ENCODE results near the gene OTUD3. TPM values are rescaled to one million over a fixed set of nuclear protein-coding genes. Genes with fewer than 3 reads are reported as not detected.
"Not testable (repeated sequence)": the region's sequence is repeated elsewhere in the genome, so short reads cannot be mapped to it uniquely, and the experiment has no call there.

The OTUD3 gene, protein sequence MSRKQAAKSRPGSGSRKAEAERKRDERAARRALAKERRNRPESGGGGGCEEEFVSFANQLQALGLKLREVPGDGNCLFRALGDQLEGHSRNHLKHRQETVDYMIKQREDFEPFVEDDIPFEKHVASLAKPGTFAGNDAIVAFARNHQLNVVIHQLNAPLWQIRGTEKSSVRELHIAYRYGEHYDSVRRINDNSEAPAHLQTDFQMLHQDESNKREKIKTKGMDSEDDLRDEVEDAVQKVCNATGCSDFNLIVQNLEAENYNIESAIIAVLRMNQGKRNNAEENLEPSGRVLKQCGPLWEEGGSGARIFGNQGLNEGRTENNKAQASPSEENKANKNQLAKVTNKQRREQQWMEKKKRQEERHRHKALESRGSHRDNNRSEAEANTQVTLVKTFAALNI
- total RNA-seq = 10 to 100 TPM in 1 of 2 experiments, 1 to 10 TPM in 1; 8.3 to 10.8 TPM

DNA sequence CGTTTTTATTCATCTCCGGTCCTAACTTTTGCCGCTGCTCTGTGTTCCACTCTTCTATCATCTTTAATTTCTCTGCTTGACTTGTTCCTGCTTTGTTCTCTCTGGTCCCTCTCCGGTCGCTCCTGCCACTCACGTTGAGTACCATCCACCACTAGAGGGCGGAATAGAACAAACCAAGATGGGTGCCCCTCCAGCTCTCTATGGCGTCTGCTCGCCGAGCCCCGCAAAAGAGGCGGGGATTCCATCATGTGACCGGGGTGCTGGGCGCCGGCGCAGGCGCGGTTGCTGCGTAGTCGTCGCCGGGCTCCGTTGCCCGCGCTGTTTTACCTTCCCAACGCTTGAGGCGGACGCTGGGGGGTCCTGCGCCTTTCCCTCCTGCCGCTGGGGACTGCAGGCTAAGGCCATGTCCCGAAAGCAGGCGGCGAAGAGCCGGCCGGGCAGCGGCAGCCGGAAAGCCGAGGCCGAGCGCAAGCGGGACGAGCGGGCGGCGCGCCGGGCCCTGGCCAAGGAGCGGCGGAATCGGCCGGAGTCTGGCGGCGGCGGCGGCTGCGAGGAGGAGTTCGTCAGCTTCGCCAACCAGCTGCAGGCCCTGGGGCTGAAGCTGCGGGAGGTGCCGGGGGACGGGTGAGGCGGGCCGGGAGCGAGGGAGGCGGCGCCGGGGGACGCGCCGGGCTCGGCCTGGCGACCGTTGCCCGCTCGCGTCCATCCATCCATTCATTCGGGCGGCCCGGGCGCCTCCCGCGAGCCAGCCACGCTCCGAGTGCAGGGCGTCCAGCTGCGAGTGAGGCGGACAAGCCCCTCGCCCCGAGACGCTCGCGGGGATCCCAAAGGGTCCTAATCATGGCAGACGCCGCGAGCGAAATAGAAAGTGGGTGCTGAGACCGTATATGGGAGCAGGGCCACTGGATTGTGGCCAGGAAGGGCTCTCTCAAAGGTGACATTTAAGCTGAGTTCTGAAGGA is at the start of gene OTUD3:
Gene OTUD3, plus strand, starts transcription at position 285 of the 961 bp plus-strand sequence. Its CDS starts 119 bp downstream, at position 404.
- DNase-seq = peak; percentile 96
- Mint-ChIP-seq H3K36me3 (ENCODE audit: low read depth) (no peaks in the 10 kb centered on the region), H3K27me3 (ENCODE audit: low read depth) (no peaks in the 10 kb centered on the region)

DNA sequence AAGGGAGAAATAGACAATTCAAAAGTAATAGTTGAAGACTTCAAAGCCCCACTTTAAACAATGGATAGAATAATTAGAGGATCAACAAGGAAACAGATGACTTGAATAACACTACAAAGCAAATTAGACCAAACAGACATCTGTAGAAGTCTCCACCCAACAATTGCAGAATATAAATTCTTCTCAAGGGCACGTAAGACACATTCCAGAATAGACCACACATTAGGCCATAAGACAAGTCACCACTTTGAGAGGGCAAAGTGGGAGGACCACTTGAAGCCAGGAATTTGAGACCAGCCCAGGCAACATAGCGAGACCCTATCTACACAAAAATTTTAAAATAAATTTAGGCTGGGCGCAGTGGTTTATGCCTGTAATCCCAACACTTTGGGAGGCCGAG is 46.6 kb upstream of the OTUD3 start:
- CTCF ChIA-PET = no interaction called here
- Mint-ChIP-seq H3K27me3 (ENCODE audit: low read depth) (peaks cover 22% of the 10 kb centered on the region), H3K4me1 (ENCODE audit: low read depth) (peaks cover 13% of the 10 kb centered on the region), H3K36me3 (ENCODE audit: low read depth) (no peaks in the 10 kb centered on the region), H3K27ac (no peak overlapping the region), H3K4me3 (no peak overlapping the region), H3K9me3 (no peaks in the 10 kb centered on the region)
- DNase-seq = no peak
- intact Hi-C loops (cut with micrococcal nuclease) = no loop called here

More for the DNA sequence above, at the start of gene OTUD3:
- H3K9me3 Mint-ChIP-seq = peaks cover 2% of the 10 kb centered on the region
- CTCF ChIA-PET = interaction anchor here (0.6 to 1.5 kb wide), 11 partner anchors 10 to 631 kb away, joined by 3 to 5 read pairs (median 3); no protein-coding TSS in a partner anchor
- intact Hi-C loops (cut with micrococcal nuclease) = loop anchor here (1.0 to 2.0 kb wide), 6 partner anchors 82 to 270 kb away; no protein-coding TSS in a partner anchor
- peak within 1 kb of the TSS; percentile 42 for H3K27ac Mint-ChIP-seq
- peak within 1 kb of the TSS; percentile 83 for H3K4me3 Mint-ChIP-seq
- peaks cover 37% of the 10 kb centered on the region for H3K4me1 Mint-ChIP-seq (ENCODE audit: low read depth)

DNA sequence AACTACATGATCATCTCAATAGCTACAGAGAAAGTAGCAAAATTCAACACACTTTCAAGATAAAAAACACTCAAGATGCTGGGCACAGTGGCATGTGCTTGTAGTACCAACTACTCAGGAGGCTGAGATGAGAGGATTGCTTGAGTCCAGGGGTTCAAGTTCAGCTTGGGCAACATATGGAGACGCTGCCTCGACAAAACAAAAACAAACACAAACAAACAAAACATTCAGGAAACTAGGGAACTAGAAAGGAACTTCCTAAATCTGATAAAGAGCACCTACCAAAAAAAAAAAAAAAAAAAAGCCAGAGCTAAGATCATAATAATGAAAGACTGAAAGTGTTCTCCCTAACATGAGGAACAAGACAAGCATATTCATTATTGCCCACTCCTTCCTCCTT is 44.3 kb upstream of the OTUD3 start:
- no peaks in the 10 kb centered on the region for H3K36me3 Mint-ChIP-seq (ENCODE audit: low read depth)
- intact Hi-C loops (cut with micrococcal nuclease) = no loop called here
- no peaks in the 10 kb centered on the region for H3K9me3 Mint-ChIP-seq
- no peak for DNase-seq
- peaks cover 15% of the 10 kb centered on the region for H3K4me1 Mint-ChIP-seq (ENCODE audit: low read depth)
- peaks cover 11% of the 10 kb centered on the region for H3K27me3 Mint-ChIP-seq (ENCODE audit: low read depth)
- no peak overlapping the region for H3K4me3 Mint-ChIP-seq
- no peak overlapping the region for H3K27ac Mint-ChIP-seq
- CTCF ChIA-PET = no interaction called here

DNA sequence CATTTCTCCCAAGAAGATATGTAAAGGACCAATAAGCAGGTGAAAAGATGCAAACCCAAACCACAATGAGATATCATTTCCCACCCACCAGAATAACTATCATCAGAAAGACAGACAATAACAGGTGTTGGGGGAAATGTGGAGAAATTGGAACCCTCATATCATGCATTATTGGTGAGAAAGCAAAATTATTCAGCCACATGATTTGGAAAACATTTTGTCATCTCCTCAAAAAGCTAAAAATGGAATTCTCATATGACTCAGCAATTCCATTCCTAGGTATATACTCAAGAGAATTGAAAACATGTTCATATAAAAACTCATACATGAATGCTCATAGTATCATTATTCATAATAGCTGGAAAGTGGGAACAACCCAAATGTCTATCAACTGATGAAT is 42.0 kb upstream of the OTUD3 start:
- Mint-ChIP-seq H3K4me1 (ENCODE audit: low read depth) (peaks cover 15% of the 10 kb centered on the region), H3K4me3 (no peak overlapping the region), H3K9me3 (no peaks in the 10 kb centered on the region), H3K36me3 (ENCODE audit: low read depth) (no peaks in the 10 kb centered on the region), H3K27ac (no peak overlapping the region), H3K27me3 (ENCODE audit: low read depth) (peaks cover 19% of the 10 kb centered on the region)
- DNase-seq = no peak
- intact Hi-C loops (cut with micrococcal nuclease) = no loop called here
- CTCF ChIA-PET = interaction anchor here (1.4 kb wide), 1 partner anchor 42 kb away, joined by 4 read pairs; the partner anchor contains the start of gene OTUD3

DNA sequence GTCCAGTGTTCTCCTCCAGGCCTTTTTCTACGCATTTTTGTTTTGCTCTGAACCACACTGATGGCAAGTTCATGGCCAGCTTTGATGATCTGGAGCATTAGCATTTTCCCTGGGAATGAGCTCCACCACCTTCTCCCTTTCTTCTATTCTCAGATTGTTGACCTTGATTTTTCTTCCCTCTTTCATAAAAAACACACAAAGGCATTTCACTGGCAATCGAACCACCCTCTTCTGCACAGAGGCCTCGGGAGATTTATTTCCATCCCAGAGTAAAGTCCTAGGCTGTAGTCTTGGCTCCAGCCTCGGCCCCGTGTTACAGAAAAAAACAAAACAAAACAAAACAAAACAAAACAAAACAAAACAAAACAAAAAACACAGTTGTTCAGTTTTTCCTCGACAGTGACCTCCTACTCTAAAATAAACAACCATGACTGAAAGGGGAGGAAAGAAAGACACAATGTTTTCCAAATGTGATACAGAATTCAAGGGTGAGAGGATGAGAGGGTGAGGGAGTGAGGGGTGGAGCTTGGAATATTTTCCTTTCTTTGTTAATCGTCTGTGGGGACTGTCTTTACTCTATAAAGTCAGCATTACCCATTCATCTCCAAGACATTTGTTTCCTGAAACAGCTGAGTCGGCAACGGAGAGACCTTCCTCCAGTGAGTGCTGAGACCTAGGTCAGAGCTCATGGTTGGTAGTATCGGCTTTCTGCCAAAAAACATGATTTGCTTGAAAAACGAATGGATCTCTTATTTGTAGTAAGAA is 37.3 kb upstream of the OTUD3 start:
- no peaks in the 10 kb centered on the region for H3K36me3 Mint-ChIP-seq (ENCODE audit: low read depth)
- intact Hi-C loops (cut with micrococcal nuclease) = no loop called here
- H3K27ac Mint-ChIP-seq = no peak overlapping the region
- CTCF ChIA-PET = interaction anchor here (1.0 kb wide), 1 partner anchor 28 kb away, joined by 3 read pairs; no protein-coding TSS in a partner anchor
- H3K4me1 Mint-ChIP-seq (ENCODE audit: low read depth) = peaks cover 8% of the 10 kb centered on the region
- no peak overlapping the region for H3K4me3 Mint-ChIP-seq
- H3K27me3 Mint-ChIP-seq (ENCODE audit: low read depth) = peaks cover 14% of the 10 kb centered on the region
- no peak for DNase-seq
- H3K9me3 Mint-ChIP-seq = no peaks in the 10 kb centered on the region

DNA sequence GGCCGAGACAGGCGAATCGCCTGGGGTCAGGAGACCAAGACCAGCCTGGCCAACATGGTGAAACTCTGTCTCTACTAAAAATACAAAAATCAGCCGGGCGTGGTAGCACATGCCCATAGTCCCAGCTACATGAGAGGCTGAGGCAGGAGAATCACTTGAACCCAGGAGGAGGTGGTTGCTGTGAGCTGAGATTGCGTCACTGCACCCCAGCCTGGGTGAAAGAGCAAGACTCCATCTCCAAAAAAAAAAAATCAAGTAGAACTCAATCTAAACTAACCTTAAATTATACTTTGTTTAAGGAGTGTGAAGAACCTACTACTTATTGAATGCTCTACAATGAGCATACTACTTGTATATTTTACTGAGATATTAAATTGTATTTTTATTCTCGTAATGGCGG is 36.6 kb upstream of the OTUD3 start:
- intact Hi-C loops (cut with micrococcal nuclease) = no loop called here
- CTCF ChIA-PET = interaction anchor here (0.9 to 1.2 kb wide), 2 partner anchors 37 to 130 kb away, joined by 4 read pairs; partner anchors contain the start of gene OTUD3
- H3K27ac Mint-ChIP-seq = no peak overlapping the region
- DNase-seq = no peak
- H3K4me3 Mint-ChIP-seq = no peak overlapping the region
- H3K27me3 Mint-ChIP-seq (ENCODE audit: low read depth) = peaks cover 14% of the 10 kb centered on the region
- peaks cover 2% of the 10 kb centered on the region for H3K4me1 Mint-ChIP-seq (ENCODE audit: low read depth)
- no peaks in the 10 kb centered on the region for H3K9me3 Mint-ChIP-seq
- H3K36me3 Mint-ChIP-seq (ENCODE audit: low read depth) = no peaks in the 10 kb centered on the region

DNA sequence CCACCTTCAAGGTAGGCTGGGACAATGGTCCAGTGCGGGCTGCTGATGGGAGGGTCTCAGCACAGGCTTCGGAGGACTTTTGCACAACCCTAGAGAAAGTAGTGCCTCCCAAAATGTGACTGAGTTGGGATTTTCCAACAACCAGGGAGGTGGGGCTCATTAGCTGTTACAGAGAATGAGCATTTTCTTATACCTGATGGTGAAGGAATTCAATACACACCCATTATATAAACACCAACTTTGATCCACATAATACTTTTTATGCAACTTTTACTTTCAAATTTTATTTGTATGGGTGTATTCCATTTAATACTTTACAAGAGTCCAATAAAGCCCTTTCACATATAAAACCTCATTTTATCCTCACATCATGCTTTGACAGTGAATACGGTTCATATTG is 35.9 kb upstream of the OTUD3 start:
- Mint-ChIP-seq H3K9me3 (no peaks in the 10 kb centered on the region), H3K4me3 (no peak overlapping the region), H3K27ac (no peak overlapping the region), H3K27me3 (ENCODE audit: low read depth) (peaks cover 14% of the 10 kb centered on the region), H3K4me1 (ENCODE audit: low read depth) (no peaks in the 10 kb centered on the region), H3K36me3 (ENCODE audit: low read depth) (no peaks in the 10 kb centered on the region)
- DNase-seq = no peak
- intact Hi-C loops (cut with micrococcal nuclease) = no loop called here
- CTCF ChIA-PET = interaction anchor here (0.9 to 1.2 kb wide), 2 partner anchors 36 to 131 kb away, joined by 4 read pairs; partner anchors contain the start of gene OTUD3

DNA sequence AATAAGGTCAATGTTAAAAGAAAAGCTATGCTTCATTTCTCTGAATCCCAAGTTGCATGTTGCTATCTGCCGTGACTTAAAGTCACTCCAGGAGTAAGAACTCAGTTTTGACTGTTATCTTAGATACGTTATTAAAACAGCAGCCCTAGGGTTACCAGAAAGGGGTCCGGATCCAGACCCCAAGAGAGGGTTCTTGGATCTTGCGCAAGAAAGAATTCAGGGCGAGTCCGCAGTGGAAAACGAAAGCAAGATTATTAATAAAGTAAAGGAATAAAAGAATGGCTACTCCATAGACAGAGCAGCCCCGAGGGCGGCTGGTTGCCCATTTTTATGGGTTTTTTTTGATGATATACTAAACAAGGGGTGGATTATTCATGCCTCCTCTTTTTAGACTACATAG is 34.9 kb upstream of the OTUD3 start:
- H3K4me3 Mint-ChIP-seq; DNase-seq; H3K36me3 Mint-ChIP-seq (ENCODE audit: low read depth); H3K9me3 Mint-ChIP-seq; H3K4me1 Mint-ChIP-seq (ENCODE audit: low read depth); H3K27ac Mint-ChIP-seq; CTCF ChIA-PET; intact Hi-C loops (cut with micrococcal nuclease): not testable (repeated sequence)
- peaks cover 14% of the 10 kb centered on the region for H3K27me3 Mint-ChIP-seq (ENCODE audit: low read depth)

DNA sequence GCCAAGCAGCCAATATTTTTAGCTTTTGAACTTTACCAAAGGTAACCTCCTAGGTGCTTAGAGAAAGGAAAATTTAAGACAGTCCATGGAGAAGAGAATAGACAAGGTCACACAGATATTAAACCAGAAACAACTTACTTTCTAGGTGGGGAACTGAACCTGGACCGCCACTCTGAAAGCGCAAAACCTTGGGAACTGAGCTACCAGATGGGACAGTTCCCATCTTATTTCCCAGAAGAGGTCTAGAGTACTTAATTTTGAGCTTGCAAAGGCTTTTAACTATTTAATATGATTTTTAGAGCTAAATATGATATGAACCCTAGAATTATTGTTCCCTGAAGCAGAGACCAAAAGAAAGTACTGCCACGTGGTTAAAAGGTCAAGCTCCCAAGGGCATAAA is 32.9 kb upstream of the OTUD3 start:
- H3K36me3 Mint-ChIP-seq (ENCODE audit: low read depth); H3K4me3 Mint-ChIP-seq; intact Hi-C loops (cut with micrococcal nuclease); H3K9me3 Mint-ChIP-seq; H3K27ac Mint-ChIP-seq; H3K4me1 Mint-ChIP-seq (ENCODE audit: low read depth); DNase-seq: not testable (repeated sequence)
- CTCF ChIA-PET = interaction anchor here (0.7 to 1.4 kb wide), 2 partner anchors 33 to 34 kb away, joined by 3 to 7 read pairs; partner anchors contain the start of genes OTUD3 and RNF186
- H3K27me3 Mint-ChIP-seq (ENCODE audit: low read depth) = peaks cover 11% of the 10 kb centered on the region

DNA sequence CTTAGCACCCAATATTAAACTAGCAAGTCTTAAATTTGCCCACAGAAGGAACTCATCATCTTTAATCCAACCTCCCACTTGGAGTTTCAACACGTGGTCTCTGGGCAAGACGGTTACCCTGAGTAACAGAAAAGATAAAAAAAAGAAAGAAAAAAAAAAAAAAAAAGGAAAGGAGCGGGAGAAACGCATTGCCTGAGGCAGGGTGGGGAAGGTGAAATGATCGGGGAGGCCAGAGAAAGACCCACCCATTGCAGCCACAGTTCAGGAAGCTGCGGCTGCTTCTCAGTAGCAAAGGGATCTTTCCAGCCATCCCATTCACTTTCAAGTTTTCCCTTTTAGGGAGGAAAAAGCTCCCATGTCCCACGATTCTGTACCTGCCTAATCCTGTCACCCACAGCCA is 32.0 kb upstream of the OTUD3 start:
- no peak overlapping the region for H3K4me3 Mint-ChIP-seq
- DNase-seq = no peak
- H3K27me3 Mint-ChIP-seq (ENCODE audit: low read depth) = peaks cover 3% of the 10 kb centered on the region
- no peaks in the 10 kb centered on the region for H3K9me3 Mint-ChIP-seq
- no peaks in the 10 kb centered on the region for H3K4me1 Mint-ChIP-seq (ENCODE audit: low read depth)
- no peak overlapping the region for H3K27ac Mint-ChIP-seq
- no peaks in the 10 kb centered on the region for H3K36me3 Mint-ChIP-seq (ENCODE audit: low read depth)
- CTCF ChIA-PET = interaction anchor here (1.4 kb wide), 1 partner anchor 32 kb away, joined by 3 read pairs; the partner anchor contains the start of gene OTUD3
- intact Hi-C loops (cut with micrococcal nuclease) = no loop called here

DNA sequence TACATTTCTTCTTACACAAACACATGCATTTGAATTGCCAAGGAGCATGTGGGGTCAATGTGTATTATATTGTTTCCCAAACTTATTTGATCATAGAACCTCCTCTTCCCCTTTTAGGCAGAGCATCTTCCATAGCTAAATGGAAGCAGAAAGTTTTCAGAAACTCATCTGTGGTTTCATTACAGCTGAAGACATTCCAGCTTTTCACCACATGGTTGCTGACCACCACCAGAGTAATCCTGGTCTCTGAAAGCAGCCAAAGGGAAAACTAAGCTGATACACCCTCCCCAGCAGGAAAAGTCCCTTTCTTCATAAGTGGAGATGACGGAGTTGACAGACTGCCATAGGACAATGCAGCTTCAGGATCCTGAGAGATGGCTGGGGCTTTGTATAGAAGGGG is 30.2 kb upstream of the OTUD3 start:
- Mint-ChIP-seq H3K4me1 (ENCODE audit: low read depth) (no peaks in the 10 kb centered on the region), H3K9me3 (no peaks in the 10 kb centered on the region), H3K4me3 (no peak overlapping the region), H3K36me3 (ENCODE audit: low read depth) (no peaks in the 10 kb centered on the region), H3K27ac (no peak overlapping the region), H3K27me3 (ENCODE audit: low read depth) (no peaks in the 10 kb centered on the region)
- CTCF ChIA-PET = interaction anchor here (0.6 kb wide), 1 partner anchor 9 kb away, joined by 3 read pairs; no protein-coding TSS in a partner anchor
- intact Hi-C loops (cut with micrococcal nuclease) = no loop called here
- DNase-seq = no peak
